NT2/D1 (cell line): ENCODE measurements around the gene ADAM20.

Experiments
- SUZ12 ChIP-seq: IDR thresholded peaks from 2 replicates; pipeline ENCODE4 v1.6.1; 2011; ENCODE audit not compliant: insufficient read length, insufficient read depth; ENCODE audit errors: extremely low read depth
- YY1 ChIP-seq: IDR thresholded peaks from 2 replicates; pipeline ENCODE4 v1.6.1; 2011; ENCODE audit not compliant: insufficient read length, insufficient read depth
- ZNF274 ChIP-seq: IDR thresholded peaks from 2 replicates; pipeline ENCODE4 v1.6.1; 2011; ENCODE audit warnings: mild to moderate bottlenecking, low read depth, low read length

DNA sequence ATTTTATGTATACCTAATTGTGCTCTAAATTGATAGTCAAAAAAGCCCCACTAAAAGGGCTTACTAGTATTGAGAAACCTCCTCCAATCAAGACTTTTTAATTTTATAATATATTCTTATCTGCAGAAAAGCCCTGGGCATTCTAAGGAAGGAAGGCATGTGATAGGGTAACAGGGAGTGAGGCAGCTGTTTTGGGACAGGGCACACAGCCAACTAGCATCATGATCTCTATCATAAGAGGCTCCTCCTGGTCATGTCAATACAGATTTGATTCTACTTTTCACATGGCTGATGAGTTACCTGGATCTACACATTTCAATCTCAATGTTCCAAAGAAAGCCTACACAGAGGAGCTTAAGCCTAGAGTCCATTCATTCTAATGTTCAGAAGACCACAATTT lies 9.1 kb downstream of the ADAM20 start:
- no peak for TF ChIP-seq ZNF274
- no peak for TF ChIP-seq YY1
- no peak for TF ChIP-seq SUZ12
